Esophagus (tissue), 2 donors: ENCODE measurements around the gene CDH13. TPM values are rescaled to one million over a fixed set of nuclear protein-coding genes. Genes with fewer than 3 reads are reported as not detected.

Source experiments
- H3K27ac ChIP-seq, 2 donors: one replicate each; pipeline ENCODE4 v1.5.1; 2013; ENCODE audit warnings: low read depth in 2 of 2, mild to moderate bottlenecking in 2 of 2, inconsistent platforms in 1 of 2, low read length in 1 of 2, moderate library complexity in 1 of 2
- H3K27me3 ChIP-seq, 2 donors: one replicate each; pipeline ENCODE4 v1.6.1; 2013; ENCODE audit warnings: low read length in 2 of 2, control low read depth in 1 of 2, mild to moderate bottlenecking in 1 of 2; ENCODE audit not compliant: insufficient read depth in 2 of 2, control insufficient read depth in 1 of 2
- H3K36me3 ChIP-seq, 2 donors: one replicate each; pipeline ENCODE4 v1.6.1; 2013; ENCODE audit warnings: low read length in 1 of 2; ENCODE audit not compliant: control insufficient read depth in 2 of 2, insufficient read depth in 2 of 2
- H3K4me1 ChIP-seq, 2 donors: one replicate each; pipeline ENCODE4 v1.6.1; 2013; ENCODE audit warnings: low read length in 1 of 2; ENCODE audit not compliant: control insufficient read depth in 2 of 2, insufficient read depth in 2 of 2
- H3K4me3 ChIP-seq, 2 donors: one replicate each; pipeline ENCODE4 v1.5.1; 2013; ENCODE audit warnings: low read length in 2 of 2, mild to moderate bottlenecking in 2 of 2, low read depth in 1 of 2, moderate library complexity in 1 of 2
- H3K9me3 ChIP-seq, 2 donors: one replicate each; pipeline ENCODE4 v1.6.1; 2013; ENCODE audit warnings: mild to moderate bottlenecking in 2 of 2, low read depth in 1 of 2, low read length in 1 of 2, moderate library complexity in 1 of 2; ENCODE audit not compliant: control insufficient read depth in 2 of 2, insufficient read depth in 1 of 2
- WGBS, 2 donors: extraction: QIAGEN DNeasy Blood & Tissue Kit; methylation state at CpG; one replicate each; pipeline ENCODE4 v1.1.7; 2013; 5-methylcytosine and 5-hydroxymethylcytosine counted together
- polyA plus RNA-seq, 2 donors: library from polyadenylated mRNA; stranded (reverse); fragments of 200-250 nt; gene quantifications; one replicate each; pipeline ENCODE4 v1.2.3, GENCODE V29; 2013
- donor health status: healthy with polysubstance abuse.
- donor health status: Bipolar disorder and iron deficiency.

CDH13 gene
- polyA plus RNA-seq, 2 donors: 1.3 to 4.3 TPM

DNA sequence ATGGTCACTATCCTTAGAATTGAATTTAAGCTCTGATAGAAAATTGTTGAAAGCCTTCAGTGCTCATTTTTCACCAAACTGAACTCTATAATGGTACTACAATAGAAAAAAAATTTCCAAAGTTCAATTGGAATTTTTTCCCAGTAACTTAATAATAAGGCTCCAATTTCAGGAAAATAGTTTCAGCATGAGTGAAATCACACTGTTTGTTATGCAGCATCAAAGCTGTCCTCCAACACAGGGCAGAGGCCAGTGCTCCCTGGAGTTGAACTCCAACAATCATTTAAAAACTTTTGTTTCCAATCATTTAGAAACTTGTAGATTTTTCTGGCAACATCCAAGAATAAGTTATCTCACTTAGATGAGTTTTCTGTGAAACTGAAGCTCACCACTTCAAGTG, 1077.9 kb downstream of the CDH13 start:
- Histone ChIP-seq H3K4me3 (no peak overlapping the region), H3K9me3 (no peaks in the 10 kb centered on the region), H3K36me3 (no peaks in the 10 kb centered on the region), H3K27ac (no peak overlapping the region), H3K4me1 (no peaks in the 10 kb centered on the region), H3K27me3 (no peaks in the 10 kb centered on the region)

- Histone ChIP-seq H3K4me3 (no peak overlapping the region), H3K27me3 (no peaks in the 10 kb centered on the region), H3K27ac (no peak overlapping the region), H3K36me3 (no peaks in the 10 kb centered on the region), H3K9me3 (no peaks in the 10 kb centered on the region), H3K4me1 (no peaks in the 10 kb centered on the region)
- WGBS, 2 donors: 84 to 87% methylated on average over 4 of the region's 4 CpGs
These were observed 1079.1 kb downstream of the CDH13 start for GRCh38 chr16:83705856-83706255.

DNA sequence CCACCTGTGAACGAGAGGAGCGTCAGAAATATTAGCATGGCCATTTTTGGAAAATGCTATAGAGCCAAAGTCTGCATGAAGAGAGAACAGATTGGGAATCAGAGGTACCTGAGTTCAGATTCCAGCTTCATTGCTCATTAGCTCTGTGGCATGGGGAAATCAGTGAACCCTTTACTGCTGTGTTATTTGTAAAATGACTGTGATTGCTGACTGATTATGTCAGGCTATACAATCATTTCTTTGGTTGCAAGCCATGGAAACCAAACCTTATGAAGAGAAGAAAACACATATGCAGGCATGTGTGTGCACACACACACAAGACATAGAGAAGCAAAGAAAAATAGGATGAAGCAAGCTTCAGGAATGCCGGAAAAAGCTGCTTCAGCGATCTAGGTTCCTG, 1079.6 kb downstream of the CDH13 start:
- H3K4me1 ChIP-seq: no peaks in the 10 kb centered on the region
- H3K9me3 ChIP-seq: no peaks in the 10 kb centered on the region
- WGBS, 2 donors: 94% methylated on average over 4 of the region's 4 CpGs
- no peak overlapping the region for H3K27ac ChIP-seq
- no peaks in the 10 kb centered on the region for H3K36me3 ChIP-seq
- H3K27me3 ChIP-seq: no peaks in the 10 kb centered on the region
- no peak overlapping the region for H3K4me3 ChIP-seq

GRCh38 chr16:83711069-83711468, 1084.3 kb downstream of the CDH13 start:
- no peaks in the 10 kb centered on the region for H3K36me3 ChIP-seq
- no peak overlapping the region for H3K27ac ChIP-seq
- no peak overlapping the region for H3K4me3 ChIP-seq
- no peaks in the 10 kb centered on the region for H3K9me3 ChIP-seq
- WGBS, 2 donors: 83 to 85% methylated on average over 3 of the region's 3 CpGs
- H3K4me1 ChIP-seq: no peaks in the 10 kb centered on the region
- no peaks in the 10 kb centered on the region for H3K27me3 ChIP-seq

- no peaks in the 10 kb centered on the region for H3K36me3 ChIP-seq
- H3K27me3 ChIP-seq: no peaks in the 10 kb centered on the region
- H3K27ac ChIP-seq: no peak overlapping the region
- no peaks in the 10 kb centered on the region for H3K4me1 ChIP-seq
- no peaks in the 10 kb centered on the region for H3K9me3 ChIP-seq
- WGBS, 2 donors: 80 to 81% methylated on average over 4 of the region's 4 CpGs
- H3K4me3 ChIP-seq: no peak overlapping the region
These were observed 1086.8 kb downstream of the CDH13 start for GRCh38 chr16:83713597-83713996.

DNA sequence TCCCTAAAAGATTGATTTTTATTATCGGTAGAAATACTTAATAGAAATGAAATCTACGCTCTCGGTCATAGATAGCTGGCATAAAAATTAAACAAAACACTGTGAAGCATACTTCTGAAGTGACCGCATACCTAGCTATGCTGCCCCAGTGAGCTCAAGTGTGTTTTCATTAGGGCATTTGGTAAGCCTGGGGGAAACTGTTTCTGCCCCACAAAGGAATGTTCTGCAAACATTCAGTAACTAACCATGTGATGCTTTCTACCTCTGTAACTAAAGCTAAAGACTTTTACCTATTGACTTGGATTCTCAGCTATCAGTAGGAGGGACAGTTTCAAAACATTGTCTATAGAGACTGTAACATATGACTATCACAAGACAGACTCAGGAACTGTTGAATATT, 1087.5 kb downstream of the CDH13 start:
- no peak overlapping the region for H3K4me3 ChIP-seq
- 90 to 93% methylated on average over 4 of the region's 4 CpGs for WGBS, 2 donors
- H3K27ac ChIP-seq: no peak overlapping the region
- H3K4me1 ChIP-seq: no peaks in the 10 kb centered on the region
- H3K27me3 ChIP-seq: no peaks in the 10 kb centered on the region
- no peaks in the 10 kb centered on the region for H3K9me3 ChIP-seq
- no peaks in the 10 kb centered on the region for H3K36me3 ChIP-seq

DNA sequence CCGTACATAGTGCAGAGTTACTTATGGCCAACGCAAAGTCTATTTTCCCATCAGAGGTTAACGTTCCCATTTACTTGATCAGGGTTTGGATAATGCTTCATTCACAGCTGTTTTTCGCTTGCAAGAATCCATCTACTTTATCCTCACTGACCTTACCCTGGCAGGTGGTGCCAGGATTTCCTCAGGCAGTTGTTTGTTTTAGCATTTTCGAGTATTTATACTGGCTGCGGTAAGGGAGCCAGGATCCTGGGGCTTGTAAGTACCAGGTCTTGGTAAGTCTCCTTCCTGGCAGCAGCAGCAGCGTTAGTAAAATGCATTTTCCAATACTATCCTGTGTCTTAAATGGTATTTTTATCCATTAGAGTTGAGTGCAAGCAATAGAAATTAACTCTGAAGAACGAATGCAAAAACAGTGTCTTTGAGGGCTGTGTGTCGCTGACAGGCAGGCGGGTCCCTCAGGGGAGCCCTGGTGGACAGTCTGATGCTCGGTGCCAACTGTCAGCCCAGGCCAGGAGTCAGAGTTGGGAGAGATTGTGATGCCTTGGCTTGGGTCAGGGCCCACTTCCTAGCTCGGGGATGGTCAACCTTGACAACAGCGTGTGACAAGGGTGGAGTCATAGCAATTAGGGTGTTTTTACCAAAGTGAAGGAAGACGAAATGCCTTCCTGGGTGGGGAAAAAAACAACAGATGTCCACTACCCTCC, 1088.6 kb downstream of the CDH13 start:
- WGBS, 2 donors: 51 to 58% methylated on average over 14 of the region's 14 CpGs
- no peaks in the 10 kb centered on the region for H3K4me1 ChIP-seq
- no peaks in the 10 kb centered on the region for H3K36me3 ChIP-seq
- no peak overlapping the region for H3K27ac ChIP-seq
- no peak overlapping the region for H3K4me3 ChIP-seq
- no peaks in the 10 kb centered on the region for H3K9me3 ChIP-seq
- H3K27me3 ChIP-seq: no peaks in the 10 kb centered on the region

DNA sequence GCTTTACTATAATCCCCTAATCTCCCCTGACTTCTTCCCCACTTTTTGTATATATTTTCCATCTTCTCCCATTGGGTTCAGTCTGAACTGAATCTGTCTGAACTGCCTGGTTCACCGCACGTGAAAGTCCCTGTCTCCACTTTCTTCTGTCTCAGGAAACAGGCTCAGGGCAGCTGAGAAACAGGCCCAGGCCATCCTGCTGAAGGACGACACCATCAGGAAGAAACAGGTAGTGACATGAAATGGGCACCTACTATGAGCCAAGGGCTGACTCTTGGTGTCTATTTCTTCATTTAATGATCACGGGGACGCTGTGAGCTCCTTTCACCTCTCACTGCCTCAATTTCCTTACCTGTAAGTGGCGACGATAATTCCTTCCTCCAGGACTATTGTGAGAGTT, 1090.5 kb downstream of the CDH13 start:
- H3K36me3 ChIP-seq: no peaks in the 10 kb centered on the region
- no peaks in the 10 kb centered on the region for H3K9me3 ChIP-seq
- H3K27ac ChIP-seq: no peak overlapping the region
- WGBS, 2 donors: 78 to 83% methylated on average over 7 of the region's 7 CpGs
- H3K4me1 ChIP-seq: no peaks in the 10 kb centered on the region
- H3K4me3 ChIP-seq: no peak overlapping the region
- H3K27me3 ChIP-seq: no peaks in the 10 kb centered on the region

DNA sequence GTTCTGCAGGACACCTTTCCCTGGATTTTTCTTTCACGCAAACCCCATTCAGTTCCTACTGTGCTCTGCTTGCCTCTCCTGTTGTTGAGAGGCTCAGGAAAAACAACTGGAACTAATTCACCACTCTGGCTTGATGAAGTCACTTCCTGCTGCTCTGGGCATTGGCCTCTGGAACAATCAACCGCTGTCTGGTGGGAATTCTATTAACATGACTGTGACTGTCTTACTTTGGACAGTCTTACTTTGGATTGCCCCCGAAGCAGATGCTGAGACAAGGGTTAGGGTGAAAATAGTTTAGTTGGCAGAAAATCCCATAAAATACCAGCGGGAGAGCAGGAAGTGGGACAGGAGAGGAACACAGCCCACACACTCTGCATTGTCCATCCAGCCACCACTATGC, 1091.0 kb downstream of the CDH13 start:
- Histone ChIP-seq H3K36me3 (no peaks in the 10 kb centered on the region), H3K4me3 (no peak overlapping the region), H3K4me1 (no peaks in the 10 kb centered on the region), H3K27me3 (no peaks in the 10 kb centered on the region), H3K27ac (no peak overlapping the region), H3K9me3 (no peaks in the 10 kb centered on the region)
- WGBS, 2 donors: 76 to 79% methylated on average over 4 of the region's 4 CpGs

DNA sequence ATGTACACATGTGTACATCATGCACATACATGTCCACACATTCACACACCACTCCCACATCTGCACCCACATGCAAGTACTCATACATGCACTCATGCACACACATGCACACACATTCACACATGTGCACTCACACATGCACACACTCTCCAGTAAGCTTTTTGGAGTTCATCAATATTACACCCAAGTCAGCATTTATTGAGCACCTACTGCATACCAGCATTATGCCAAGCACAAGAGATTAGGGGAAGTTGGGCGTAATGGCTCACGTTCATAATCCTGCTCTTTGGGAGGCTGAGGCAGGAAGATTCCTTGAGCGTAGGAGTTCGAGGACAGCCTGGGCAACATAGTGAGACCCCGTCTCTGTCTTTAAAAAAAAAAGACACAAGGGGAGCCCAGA, 1093.4 kb downstream of the CDH13 start:
- Histone ChIP-seq H3K36me3 (no peaks in the 10 kb centered on the region), H3K4me1 (no peaks in the 10 kb centered on the region), H3K9me3 (no peaks in the 10 kb centered on the region), H3K4me3 (no peak overlapping the region), H3K27ac (no peak overlapping the region), H3K27me3 (no peaks in the 10 kb centered on the region)
- 94% methylated on average over 5 of the region's 5 CpGs for WGBS, 2 donors
